Measurements from ENCODE around the gene IQGAP2. TPM values are rescaled to one million over a fixed set of nuclear protein-coding genes. Genes with fewer than 3 reads are reported as not detected.

The IQGAP2 gene
- total and polyA plus RNA-seq, 2 of the 8 experiments (the other 6 are each of a cell fraction or from before 2014, with no cell fraction given), result 19.7 to 66.0 TPM

DNA sequence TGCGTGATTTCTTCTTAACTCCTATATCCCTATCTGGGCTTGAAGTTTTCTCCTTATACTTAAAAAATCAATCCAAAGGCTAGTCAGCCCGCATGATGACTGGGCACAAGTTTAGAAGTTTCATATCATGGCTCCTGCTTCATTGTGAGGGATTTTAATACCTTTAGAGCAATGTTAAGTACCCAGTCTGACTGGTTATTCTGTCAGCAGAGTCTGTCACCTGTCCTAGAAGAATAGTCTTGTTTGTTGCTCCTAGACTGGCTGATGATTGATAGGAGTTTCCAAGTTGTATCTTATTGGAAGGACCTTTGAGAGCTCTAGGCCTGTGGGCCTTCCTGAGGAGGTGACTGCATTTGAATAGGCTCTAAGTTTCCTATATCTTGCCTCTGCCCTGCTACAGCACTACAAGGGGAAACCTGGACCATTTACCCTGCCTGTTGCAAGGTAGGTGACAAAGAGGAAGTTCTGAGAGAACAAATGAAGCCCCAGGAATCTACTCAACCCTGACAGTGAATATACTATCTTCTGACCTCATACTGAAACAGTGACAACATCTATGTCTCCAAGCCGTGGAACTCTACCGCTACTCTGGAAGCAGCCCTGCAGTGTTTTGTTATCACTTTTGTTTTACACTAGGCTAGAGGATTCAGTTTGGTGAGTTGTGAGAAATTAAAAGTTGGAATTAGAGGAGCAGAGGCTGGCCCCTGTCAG is 153.6 kb downstream of the IQGAP2 start:
- Histone ChIP-seq H3K4me3 (ENCODE audit: extremely low read depth in 1 of 4, insufficient read depth in 2 of 4, low read depth in 3 of 4, low read length in 4 of 4) (no peak overlapping the region), H3K23me2 (ENCODE audit: low read depth, low read length) (no peaks in the 10 kb centered on the region), H3K18ac (ENCODE audit: extremely low read depth, low read length) (no peak overlapping the region), H3K4me1 (replicated peaks in 1 of 4; ENCODE audit: control insufficient read depth in 3 of 4, insufficient read depth in 4 of 4, low read length in 3 of 4) (no peaks in the 10 kb centered on the region; a peak in 1 of 7 replicates), H3K23ac (ENCODE audit: insufficient read length) (no peak overlapping the region), H2BK12ac (ENCODE audit: low read depth, low read length) (no peak overlapping the region), H2BK5ac (ENCODE audit: low read depth, low read length) (no peak overlapping the region), H4K91ac (replicated peaks; ENCODE audit: insufficient read length, low read length) (no peak overlapping the region), H2AK5ac (ENCODE audit: low read depth, low read length) (no peak overlapping the region), H2AFZ (ENCODE audit: low read length) (no peak overlapping the region), H3K36me3 (ENCODE audit: control insufficient read depth in 2 of 4, insufficient read depth in 4 of 4, low read length in 3 of 4) (no peaks in the 10 kb centered on the region), H3K56ac (replicated peaks; ENCODE audit: insufficient read length, low read depth, low read length) (no peak overlapping the region), H3K27me3 (replicated peaks in 1 of 4; ENCODE audit: control insufficient read depth in 3 of 4, extremely low read depth in 1 of 4, insufficient read depth in 3 of 4, low read length in 3 of 4) (no peaks in the 10 kb centered on the region), H4K8ac (ENCODE audit: extremely low read depth, insufficient read depth, low read length) (no peak overlapping the region), H3K4ac (replicated peaks; ENCODE audit: insufficient read length, low read depth, low read length) (no peak overlapping the region), H2BK15ac (ENCODE audit: low read length) (no peak overlapping the region), H3K79me1 (ENCODE audit: low read depth, low read length) (no peaks in the 10 kb centered on the region), H2BK20ac (ENCODE audit: low read length) (no peak overlapping the region), H3K79me2 (ENCODE audit: control insufficient read depth in 1 of 2, insufficient read depth in 2 of 2, low read length in 2 of 2) (no peaks in the 10 kb centered on the region), H2BK120ac (replicated peaks; ENCODE audit: low read depth, low read length) (no peak overlapping the region), H3K4me2 (ENCODE audit: insufficient read depth in 1 of 2, low read depth in 2 of 2, low read length in 2 of 2) (no peak overlapping the region), H3K14ac (ENCODE audit: insufficient read length) (no peak overlapping the region), H4K20me1 (replicated peaks in 1 of 2; ENCODE audit: control insufficient read depth in 1 of 2, insufficient read depth in 2 of 2, low read length in 2 of 2) (no peaks in the 10 kb centered on the region), H3K9me3 (ENCODE audit: insufficient read depth in 2 of 2, low read depth in 1 of 2, low read length in 1 of 2) (peaks cover 0 to 5% of the 10 kb centered on the region in 2 experiments; a peak in 1 of 4 replicates), H3K9ac (replicated peaks in 1 of 4; ENCODE audit: extremely low read depth in 1 of 4, low read depth in 3 of 4, low read length in 3 of 4) (no peak overlapping the region), H4K5ac (ENCODE audit: insufficient read length, low read depth, low read length) (no peak overlapping the region), H3K27ac (ENCODE audit: low read depth, low read length) (no peak overlapping the region)
- POLR2A ChIA-PET (ENCODE audit: partially characterized antibody), result interaction anchor here (1.6 kb wide), 1 partner anchor 9 kb away, joined by 4 read pairs; no protein-coding TSS in a partner anchor
- 96% methylated on average over 4 of the region's 4 CpGs; no CpG with 5 or more reads in 1 of the 2 experiments for WGBS, 2 experiments (ENCODE audit: extremely low coverage in 1 of 2, insufficient coverage in 1 of 2, insufficient read length in 1 of 2, insufficient replicate concordance in 2 of 2, low coverage in 1 of 2, low lambda C conversion rate in 2 of 2, missing lambda C conversion rate in 1 of 2)
- CTCF ChIA-PET (ENCODE audit: partially characterized antibody), result interaction anchor here (1.5 to 1.8 kb wide), 2 partner anchors 12 to 141 kb away, joined by 3 to 7 read pairs; no protein-coding TSS in a partner anchor
- FAIRE-seq, result no peak
- no peak for DNase-seq (ENCODE audit: low read depth in 1 of 2, low spot score in 2 of 2)
- TF ChIP-seq SIX5 (IDR thresholded peaks at IDR 0.05; ENCODE audit: low read depth, low read length) (no peak), CBX5 (IDR thresholded peaks at IDR 0.05; ENCODE audit: low read depth, low read length) (no peak), TCF12 (IDR thresholded peaks at IDR 0.05; ENCODE audit: low read depth, low read length) (no peak), SP1 (IDR thresholded peaks at IDR 0.05; ENCODE audit: low read depth, low read length) (no peak), RAD21 (IDR thresholded peaks at IDR 0.05 in 1 of 2, conservative IDR thresholded peaks at IDR 0.05 in 1 of 2; ENCODE audit: low read depth in 2 of 2, low read length in 2 of 2) (no peak), SP2 (IDR thresholded peaks at IDR 0.05; ENCODE audit: low read length) (no peak), SIN3A (conservative IDR thresholded peaks at IDR 0.05 in 1 of 2, IDR thresholded peaks at IDR 0.05 in 1 of 2; ENCODE audit: low read depth in 1 of 2, low read length in 2 of 2) (no peak)
- TF ChIP-seq, protein P1, sequence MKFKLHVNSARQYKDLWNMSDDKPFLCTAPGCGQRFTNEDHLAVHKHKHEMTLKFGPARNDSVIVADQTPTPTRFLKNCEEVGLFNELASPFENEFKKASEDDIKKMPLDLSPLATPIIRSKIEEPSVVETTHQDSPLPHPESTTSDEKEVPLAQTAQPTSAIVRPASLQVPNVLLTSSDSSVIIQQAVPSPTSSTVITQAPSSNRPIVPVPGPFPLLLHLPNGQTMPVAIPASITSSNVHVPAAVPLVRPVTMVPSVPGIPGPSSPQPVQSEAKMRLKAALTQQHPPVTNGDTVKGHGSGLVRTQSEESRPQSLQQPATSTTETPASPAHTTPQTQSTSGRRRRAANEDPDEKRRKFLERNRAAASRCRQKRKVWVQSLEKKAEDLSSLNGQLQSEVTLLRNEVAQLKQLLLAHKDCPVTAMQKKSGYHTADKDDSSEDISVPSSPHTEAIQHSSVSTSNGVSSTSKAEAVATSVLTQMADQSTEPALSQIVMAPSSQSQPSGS (IDR thresholded peaks at IDR 0.05; ENCODE audit: low read length), result no peak

Measured in H1 (cell line).